Activated naive CD4-positive, alpha-beta T cell (primary cell): ENCODE measurements around the gene MYLK.
"Not testable (repeated sequence)": the region's sequence is repeated elsewhere in the genome, so short reads cannot be mapped to it uniquely, and the experiment has no call there.

Experiments
- DNase-seq, 4 experiments: peaks; one replicate each; lab custom pipeline; 2025; lab: John Stamatoyannopoulos, UW

MYLK gene

GRCh38 chr3:123884203-123884831 lies at the start of gene MYLK:
Gene MYLK, minus strand, starts transcription at chr3:123884332. Its CDS starts 90,491 bp downstream, at chr3:123793841.
- DNase-seq = no peak

GRCh38 chr3:123930445-123930844 lies 46.3 kb upstream of the MYLK start:
- no peak for DNase-seq

- DNase-seq = no peak
Measured at GRCh38 chr3:123929325-123929724, 45.2 kb upstream of the MYLK start.

- DNase-seq = no peak
Measured at GRCh38 chr3:123926396-123926795, 42.3 kb upstream of the MYLK start.

GRCh38 chr3:123920868-123921267 lies 36.7 kb upstream of the MYLK start:
- DNase-seq = no peak

- no peak for DNase-seq
Measured at GRCh38 chr3:123920383-123920782, 36.3 kb upstream of the MYLK start.

- no peak for DNase-seq
Measured at GRCh38 chr3:123919353-123919752, 35.2 kb upstream of the MYLK start.

- no peak for DNase-seq
Measured at GRCh38 chr3:123914829-123915228, 30.7 kb upstream of the MYLK start.

GRCh38 chr3:123909785-123910184 lies 25.7 kb upstream of the MYLK start:
- no peak for DNase-seq

- no peak for DNase-seq
Measured at GRCh38 chr3:123907720-123908119, 23.6 kb upstream of the MYLK start.

GRCh38 chr3:123899300-123899865 lies 15.3 kb upstream of the MYLK start:
- DNase-seq = no peak

- no peak for DNase-seq
Measured at GRCh38 chr3:123893012-123893411, 8.9 kb upstream of the MYLK start.

GRCh38 chr3:123892195-123892594 lies 8.1 kb upstream of the MYLK start:
- DNase-seq = no peak

GRCh38 chr3:123890991-123891390 lies 6.9 kb upstream of the MYLK start:
- DNase-seq = not testable (repeated sequence)

GRCh38 chr3:123890162-123890561 lies 6.0 kb upstream of the MYLK start:
- DNase-seq = not testable (repeated sequence)

GRCh38 chr3:123884993-123885392 lies 861 bp upstream of the MYLK start:
- DNase-seq = no peak

- no peak for DNase-seq
Measured at GRCh38 chr3:123883701-123884202, 380 bp downstream of the MYLK start.

GRCh38 chr3:123883111-123883510 lies 1.0 kb downstream of the MYLK start:
- no peak for DNase-seq

GRCh38 chr3:123881771-123882170 lies 2.4 kb downstream of the MYLK start:
- no peak for DNase-seq

- DNase-seq = no peak
Measured at GRCh38 chr3:123880998-123881561, 3.1 kb downstream of the MYLK start.

- DNase-seq = no peak
Measured at GRCh38 chr3:123878807-123879206, 5.3 kb downstream of the MYLK start.

- no peak for DNase-seq
Measured at GRCh38 chr3:123877965-123878364, 6.2 kb downstream of the MYLK start.

GRCh38 chr3:123877466-123877865 lies 6.7 kb downstream of the MYLK start:
- DNase-seq = no peak

GRCh38 chr3:123876858-123877257 lies 7.3 kb downstream of the MYLK start:
- DNase-seq = no peak
